GM03348 (cell line): ENCODE results near the gene TNS2.
"Not testable (repeated sequence)": the region's sequence is repeated elsewhere in the genome, so short reads cannot be mapped to it uniquely, and the experiment has no call there.

Experiments
- DNase-seq: peaks from one replicate; pipeline ENCODE4 v3.0.0; 2012; ENCODE audit warnings: low spot score

The TNS2 gene

DNA sequence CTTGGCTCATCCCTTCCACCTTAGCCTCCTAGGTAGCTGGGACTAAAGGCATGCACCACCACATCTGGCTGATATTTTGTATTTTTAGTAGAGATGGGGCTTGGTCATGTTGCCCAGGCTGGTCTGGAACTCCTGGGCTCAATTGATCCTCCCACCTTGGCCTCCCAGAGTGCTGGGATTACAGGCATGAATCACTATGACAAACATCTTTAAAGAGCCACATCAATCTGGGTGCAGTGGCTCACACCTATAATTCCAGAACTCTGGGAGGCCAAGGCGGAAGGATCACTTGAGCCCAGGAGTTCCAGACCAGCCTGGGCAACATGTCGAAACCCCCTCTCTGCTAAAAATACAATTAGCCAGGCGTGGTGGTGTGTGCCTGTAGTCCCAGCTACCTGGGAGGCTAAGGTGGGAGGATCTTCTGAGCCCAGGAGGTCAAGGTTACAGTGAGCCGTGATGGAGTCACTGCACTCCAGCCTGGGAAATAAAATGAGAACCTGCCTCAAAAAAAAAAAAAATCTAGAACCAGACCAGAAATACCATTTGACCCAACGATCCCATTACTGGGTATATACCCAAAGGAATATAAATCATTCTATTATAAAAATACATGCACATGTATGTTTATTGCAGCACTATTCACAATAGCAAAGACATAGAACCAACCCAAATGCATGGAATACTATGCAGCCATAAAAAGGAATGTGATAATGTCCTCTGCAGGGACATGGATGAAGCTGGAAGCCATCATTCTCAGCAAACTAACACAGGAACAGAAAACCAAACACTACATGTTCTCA, 45.1 kb downstream of the TNS2 start:
- DNase-seq: not testable (repeated sequence)

DNA sequence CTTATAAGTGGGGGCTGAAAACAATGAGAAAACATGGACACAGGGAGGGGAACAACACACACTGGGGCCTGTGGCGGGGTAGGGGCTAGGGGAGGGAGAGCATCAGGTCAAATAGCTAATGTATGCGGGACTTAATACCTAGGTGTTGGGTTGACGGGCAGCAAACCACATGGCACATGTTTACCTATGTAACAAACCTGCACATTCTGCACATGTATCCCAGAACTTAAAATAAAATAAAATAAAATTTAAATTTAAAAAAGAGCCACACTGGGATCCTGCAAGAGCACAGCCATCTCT, 45.7 kb downstream of the TNS2 start:
- not testable (repeated sequence) for DNase-seq

- peak; percentile 91 for DNase-seq
Measured at GRCh38 chr12:53096089-53096741, 46.4 kb downstream of the TNS2 start.

DNA sequence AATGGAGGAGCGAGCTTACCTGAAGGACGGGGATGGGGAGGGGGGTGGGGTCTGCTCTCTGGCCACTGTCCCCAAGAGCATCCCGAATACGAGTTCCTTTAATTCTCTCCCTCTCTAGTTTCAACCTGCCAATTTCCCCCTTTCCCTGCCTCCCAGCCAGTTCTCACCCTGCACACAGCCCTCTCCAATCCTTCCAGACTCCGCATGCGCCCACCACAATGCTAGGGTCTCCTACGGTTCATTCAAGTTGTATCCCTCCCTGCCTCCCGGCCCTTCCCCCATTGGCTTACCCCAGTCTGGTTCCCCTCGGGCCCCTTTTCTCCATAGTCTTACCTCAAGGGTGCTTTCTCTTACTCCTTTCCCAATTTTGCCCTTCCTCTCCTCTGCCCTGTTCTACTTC, 46.9 kb downstream of the TNS2 start:
- no peak for DNase-seq

DNA sequence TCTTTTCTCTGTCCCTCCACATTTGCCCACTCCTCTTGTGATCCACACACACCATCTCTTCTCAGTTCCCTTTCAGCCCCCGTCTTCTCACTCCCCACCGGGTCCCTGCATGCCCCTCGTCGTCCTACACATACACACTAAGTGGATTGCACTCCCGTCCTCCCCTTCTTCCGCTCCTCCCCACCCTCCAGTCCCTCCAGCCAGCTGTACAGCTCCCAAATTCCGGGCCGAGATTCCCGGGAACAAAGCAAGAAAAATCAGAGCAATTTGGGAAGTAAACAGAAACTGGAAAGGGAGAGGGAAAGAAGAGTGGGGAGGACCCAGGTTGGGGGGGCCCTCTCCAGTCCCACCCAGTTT, 47.3 kb downstream of the TNS2 start:
- DNase-seq: peak; percentile 69

DNA sequence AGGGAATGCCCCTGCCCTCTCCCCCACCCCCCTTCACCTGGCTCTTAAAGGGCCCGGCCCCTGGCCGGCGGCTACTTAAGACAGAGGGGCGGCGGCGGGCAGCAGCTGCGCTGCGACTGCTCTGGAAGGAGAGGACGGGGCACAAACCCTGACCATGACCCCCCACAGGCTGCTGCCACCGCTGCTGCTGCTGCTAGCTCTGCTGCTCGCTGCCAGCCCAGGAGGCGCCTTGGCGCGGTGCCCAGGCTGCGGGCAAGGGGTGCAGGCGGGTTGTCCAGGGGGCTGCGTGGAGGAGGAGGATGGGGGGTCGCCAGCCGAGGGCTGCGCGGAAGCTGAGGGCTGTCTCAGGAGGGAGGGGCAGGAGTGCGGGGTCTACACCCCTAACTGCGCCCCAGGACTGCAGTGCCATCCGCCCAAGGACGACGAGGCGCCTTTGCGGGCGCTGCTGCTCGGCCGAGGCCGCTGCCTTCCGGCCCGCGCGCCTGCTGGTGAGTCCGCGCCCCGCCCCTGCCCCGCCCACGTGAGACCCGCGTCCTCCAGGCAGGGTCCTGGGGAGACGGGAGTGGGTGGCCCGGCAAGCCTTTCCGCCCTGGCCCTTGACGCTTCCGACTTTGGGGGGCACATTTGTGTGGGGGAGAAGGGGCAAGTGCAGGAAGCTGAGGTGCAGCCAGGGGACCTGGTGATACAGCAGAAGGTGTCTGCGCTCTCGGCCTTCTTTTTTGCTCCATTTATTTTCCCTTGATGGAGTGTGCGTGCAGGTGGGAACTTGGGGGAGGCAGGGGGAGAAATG, 47.9 kb downstream of the TNS2 start, which contains the start of gene IGFBP6:
Gene IGFBP6, plus strand, starts transcription at position 104 of the 790 bp plus-strand sequence. Its CDS starts 51 bp downstream, at position 155.
- DNase-seq: peak; percentile 80

DNA sequence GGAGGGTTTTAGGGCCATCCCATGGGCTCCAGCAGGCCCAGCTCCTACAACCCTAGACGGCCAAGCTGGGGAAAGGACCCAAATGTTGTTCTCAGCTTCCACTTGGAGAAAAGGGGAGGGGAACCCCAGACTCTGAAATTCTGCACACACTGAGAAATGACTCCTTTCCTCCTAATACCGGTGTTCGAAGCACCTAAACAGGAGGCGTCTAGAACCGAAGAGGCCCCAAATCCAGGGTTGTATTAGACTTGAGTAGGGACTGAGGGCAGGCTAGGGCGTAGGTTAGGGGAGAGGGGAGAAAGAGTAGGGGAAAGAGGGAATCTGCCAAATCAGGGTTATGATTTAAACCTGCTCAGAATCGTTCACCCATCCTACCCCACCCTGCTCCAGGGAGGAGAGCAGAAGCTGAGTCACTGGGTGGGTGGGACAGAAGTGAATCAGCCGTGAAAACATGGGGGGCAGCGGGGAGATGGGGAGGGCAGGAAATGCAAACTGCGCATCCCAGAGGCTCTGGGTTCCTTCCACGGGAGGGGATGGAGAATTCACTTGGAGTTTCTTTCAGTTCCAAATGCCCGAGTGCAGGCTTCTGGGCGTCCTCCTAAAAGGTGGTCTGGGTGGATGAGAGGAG, 48.6 kb downstream of the TNS2 start:
- DNase-seq: peak; percentile 87

DNA sequence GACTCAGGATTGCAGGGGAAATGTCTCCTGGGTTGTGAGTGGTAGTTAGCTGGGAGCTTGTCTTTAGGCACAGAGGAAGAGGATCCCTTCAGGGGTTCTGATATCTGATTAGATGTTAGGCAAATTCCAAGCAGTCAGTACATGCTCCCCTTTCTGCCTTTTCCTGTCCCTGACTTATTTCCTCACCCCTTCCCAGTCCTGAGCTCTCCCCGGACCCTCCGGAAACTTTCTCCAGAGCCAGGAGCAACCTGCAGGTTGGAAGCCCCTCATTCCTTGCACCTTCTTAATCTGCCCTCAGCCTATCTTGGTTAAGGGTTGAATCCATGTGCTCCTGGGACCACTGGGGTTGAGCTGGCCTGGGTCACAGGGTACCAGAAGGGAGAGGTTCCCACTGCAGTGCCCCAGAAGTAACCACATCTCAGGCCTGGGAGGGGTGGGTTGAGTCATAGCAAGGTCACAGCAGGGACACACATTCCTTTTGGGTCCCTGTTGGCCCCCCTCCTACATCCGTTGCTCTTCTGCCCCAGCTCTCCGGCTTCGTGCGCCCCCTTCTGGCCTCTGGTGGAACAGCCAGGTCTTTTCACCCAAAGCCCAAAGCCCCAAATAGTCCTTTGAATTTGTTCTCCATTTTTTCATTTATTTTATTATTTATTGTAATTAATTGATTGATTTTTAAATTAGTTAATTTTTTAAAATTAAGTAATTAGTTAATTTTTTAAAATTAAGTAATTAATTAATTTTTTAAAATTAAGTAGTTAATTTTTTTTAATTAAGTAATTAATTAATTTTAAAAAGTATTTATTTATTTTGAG, 49.4 kb downstream of the TNS2 start:
- peak; percentile 96 for DNase-seq

DNA sequence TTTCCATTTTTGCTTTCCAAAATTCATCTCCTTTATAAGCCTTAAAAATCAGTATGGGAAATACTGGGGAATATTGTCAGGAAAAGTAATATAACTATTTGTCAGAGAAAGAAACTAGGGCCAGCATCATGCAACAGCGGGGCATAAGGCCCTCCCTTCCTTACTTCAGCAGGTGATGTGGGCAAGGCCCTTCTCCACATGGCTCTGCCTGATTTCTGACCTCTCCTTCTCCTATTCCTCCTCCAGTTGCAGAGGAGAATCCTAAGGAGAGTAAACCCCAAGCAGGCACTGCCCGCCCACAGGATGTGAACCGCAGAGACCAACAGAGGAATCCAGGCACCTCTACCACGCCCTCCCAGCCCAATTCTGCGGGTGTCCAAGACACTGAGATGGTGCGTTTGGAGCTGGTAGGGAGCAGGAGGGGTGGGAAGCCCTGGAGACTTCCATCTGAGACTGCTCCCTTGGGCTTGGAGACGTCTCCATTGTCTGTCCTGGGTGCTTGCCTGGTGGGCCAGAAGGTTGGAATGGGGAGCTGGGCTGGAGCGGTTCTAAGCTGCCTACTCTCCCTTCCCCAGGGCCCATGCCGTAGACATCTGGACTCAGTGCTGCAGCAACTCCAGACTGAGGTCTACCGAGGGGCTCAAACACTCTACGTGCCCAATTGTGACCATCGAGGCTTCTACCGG, 50.7 kb downstream of the TNS2 start:
- no peak for DNase-seq

DNA sequence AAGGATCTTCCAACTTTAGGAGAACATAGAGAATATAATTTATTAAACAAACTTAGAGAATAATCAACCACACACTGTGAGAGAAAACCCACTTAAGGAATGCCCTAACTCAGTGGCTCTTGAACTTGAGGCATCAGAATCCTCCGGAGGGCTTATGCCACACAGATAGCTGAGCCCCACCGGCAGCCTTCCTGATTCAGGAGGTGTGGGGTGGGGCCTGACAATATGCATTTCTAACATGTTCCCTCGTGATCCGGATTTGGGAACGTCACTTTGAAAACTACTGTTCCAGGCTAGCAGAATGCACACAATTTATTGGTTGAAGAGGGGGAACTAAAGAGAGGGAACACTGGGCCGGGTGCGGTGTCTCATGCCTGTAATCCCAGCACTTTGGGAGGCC, 51.4 kb downstream of the TNS2 start:
- no peak for DNase-seq

- DNase-seq: no peak
Measured at GRCh38 chr12:53101931-53102781, 52.3 kb downstream of the TNS2 start.

DNA sequence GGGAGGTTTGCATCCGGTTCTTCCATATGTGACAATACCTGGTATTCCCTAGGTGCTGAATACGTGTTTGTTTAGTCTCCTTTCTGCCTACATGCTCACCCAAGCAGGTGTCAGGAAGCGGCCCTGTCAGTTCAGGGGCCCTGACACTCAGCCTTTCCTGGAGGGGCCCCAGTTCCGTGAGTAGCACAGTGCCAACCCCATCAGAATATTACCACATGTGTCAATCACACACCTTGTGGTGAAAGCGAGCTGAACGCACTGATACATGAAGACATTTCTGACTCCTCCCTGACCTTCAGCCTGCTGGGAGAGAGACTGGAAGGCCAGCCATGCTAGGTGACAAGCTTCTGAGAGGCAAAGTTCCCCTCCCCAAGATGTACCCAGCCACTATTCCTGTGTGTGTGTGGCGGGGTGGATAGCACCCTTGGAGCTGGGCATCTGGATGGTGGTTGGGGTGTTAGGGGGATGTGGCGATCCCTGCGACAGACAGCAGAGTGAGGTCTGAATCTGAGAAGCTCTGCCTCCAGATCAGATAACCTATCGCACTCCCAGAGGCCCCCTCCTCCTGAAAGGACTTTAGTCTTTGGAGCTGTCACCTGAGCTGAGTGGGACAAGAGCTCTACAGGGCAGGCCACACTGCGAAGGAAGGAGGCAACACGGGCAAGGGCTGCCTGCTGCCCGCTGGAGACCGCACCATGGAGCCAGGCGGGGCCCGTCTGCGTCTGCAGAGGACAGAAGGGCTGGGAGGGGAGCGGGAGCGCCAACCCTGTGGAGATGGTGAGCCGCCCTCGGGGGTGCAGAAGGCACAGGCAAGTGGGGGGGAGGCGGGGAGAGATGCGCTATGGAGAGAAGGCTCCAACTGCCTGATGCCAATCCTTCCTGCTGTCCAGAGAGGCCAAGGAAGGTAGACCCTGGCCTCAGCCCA, 53.3 kb downstream of the TNS2 start, which contains the start of gene SOAT2:
Gene SOAT2, plus strand, starts transcription at position 604 of the 925 bp plus-strand sequence. Its CDS starts 92 bp downstream, at position 696.
- DNase-seq: no peak

- no peak for DNase-seq
Measured at GRCh38 chr12:53103860-53104305, 54.0 kb downstream of the TNS2 start.

DNA sequence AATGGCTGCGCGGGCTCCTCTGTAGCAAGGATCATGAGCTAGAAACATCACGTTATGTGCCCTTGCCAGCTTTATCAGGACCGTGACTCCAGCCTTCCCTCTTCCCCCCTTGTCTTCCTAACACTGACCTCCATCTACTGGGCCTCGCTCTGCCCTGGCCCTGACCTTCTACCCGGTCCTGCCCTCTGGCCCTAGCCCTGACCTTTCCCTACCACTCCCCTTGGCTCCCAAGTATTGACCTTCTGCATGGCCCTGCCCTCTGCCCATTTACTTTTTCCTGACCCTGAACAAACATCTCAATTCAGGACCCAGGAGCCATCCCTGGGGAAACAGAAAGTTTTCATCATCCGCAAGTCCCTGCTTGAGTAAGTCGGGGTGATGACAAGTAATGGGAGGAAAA, 55.4 kb downstream of the TNS2 start:
- DNase-seq: no peak

GRCh38 chr12:53105712-53106439, 56.0 kb downstream of the TNS2 start:
- no peak for DNase-seq

DNA sequence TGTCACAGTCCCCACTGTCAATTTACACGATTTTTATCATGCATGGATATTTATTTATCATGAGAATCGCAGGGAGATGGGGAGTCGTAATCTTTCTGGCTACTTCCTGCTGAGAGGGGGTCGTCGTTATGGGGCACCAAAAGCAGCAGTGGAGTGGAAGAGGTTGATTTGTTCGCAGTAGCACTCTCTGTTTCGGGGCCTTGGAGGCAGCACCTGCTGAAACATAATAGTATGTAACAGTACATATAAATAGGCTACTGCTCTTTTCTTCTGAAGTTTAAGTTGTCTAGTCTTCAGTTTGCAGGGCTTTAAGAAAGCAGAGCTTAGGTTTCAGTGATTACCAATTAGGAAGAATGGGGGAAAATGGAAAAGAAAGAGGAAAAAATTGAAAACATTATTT, 57.3 kb downstream of the TNS2 start:
- DNase-seq: no peak

DNA sequence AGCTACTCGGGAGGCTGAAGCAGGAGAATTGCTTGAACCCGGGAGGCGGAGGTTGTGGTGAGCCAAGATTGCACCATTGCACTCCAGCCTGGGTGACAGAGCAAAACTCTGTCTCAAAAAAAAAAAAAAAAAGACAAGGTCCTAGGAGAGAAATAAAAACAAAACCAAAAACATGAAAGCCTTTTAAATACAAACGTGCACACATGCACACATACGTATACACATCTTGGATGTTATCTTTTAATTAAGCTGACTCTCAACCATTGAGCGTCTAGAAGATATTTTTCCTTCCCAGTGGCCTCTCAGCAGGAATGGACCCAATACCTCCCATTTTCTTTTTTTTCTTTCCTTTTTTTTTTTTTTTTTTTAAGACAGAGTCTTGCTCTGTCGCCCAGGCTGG, 62.6 kb downstream of the TNS2 start:
- DNase-seq: not testable (repeated sequence)

DNA sequence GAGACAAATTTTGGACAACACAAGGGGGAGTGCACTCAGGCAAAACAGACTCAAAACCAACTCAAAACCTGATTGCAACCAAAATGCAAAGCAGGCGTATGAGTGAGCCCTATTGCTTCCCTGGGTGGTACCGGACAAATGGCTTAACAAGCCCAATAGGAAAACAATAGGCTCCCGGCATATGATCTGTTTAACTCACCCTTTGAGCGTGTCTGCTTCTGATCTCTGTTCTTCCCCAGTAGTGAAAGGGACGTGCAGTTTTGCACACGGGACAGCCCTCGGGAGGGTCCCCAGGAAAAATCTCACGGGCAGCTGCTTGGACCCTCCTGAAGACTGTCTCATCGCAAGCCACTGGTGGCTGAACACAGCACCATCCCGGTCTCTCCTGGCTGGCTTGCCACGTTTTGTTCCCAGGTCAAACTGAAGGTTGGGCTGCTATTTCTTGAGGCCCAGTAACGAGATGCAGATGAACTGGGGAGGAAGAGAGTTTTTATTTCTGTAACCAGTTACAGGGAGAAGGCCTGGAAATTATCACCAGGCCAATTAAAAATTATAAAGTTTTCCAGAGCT, 63.4 kb downstream of the TNS2 start:
- no peak for DNase-seq
